Measurements from ENCODE around the gene BSN.

DNA sequence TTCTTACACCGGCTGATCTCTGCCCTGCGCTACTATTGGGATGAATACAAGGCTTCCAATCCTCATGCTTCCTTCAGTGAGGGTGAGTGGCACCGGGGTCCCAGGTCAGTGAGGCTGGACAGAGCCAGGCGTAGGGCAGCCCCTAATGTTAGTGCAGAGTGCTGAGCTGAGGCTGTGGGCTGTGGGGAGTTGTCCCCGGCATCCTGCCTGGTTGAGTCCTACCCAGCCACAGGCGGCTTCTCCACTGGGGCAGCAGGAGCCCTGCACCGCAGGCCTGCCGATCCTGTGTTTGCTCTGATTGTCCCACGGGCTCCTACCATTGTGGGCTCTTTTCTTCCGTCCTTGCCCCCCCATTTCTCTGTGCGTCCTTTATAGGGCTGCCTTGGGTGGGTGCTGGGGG is 148.4 kb downstream of the BSN start:
- no peak for TF ChIP-seq FOS (IDR thresholded peaks at IDR 0.05; ENCODE audit: low read depth, low read length)
- TF ChIP-seq, protein P1, sequence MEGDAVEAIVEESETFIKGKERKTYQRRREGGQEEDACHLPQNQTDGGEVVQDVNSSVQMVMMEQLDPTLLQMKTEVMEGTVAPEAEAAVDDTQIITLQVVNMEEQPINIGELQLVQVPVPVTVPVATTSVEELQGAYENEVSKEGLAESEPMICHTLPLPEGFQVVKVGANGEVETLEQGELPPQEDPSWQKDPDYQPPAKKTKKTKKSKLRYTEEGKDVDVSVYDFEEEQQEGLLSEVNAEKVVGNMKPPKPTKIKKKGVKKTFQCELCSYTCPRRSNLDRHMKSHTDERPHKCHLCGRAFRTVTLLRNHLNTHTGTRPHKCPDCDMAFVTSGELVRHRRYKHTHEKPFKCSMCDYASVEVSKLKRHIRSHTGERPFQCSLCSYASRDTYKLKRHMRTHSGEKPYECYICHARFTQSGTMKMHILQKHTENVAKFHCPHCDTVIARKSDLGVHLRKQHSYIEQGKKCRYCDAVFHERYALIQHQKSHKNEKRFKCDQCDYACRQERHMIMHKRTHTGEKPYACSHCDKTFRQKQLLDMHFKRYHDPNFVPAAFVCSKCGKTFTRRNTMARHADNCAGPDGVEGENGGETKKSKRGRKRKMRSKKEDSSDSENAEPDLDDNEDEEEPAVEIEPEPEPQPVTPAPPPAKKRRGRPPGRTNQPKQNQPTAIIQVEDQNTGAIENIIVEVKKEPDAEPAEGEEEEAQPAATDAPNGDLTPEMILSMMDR (conservative IDR thresholded peaks at IDR 0.05; ENCODE audit: low read depth, low read length), result no peak
- TF ChIP-seq SMC3 (IDR thresholded peaks at IDR 0.05; ENCODE audit: low read depth, low read length), result no peak
- TF ChIP-seq CEBPB (IDR thresholded peaks at IDR 0.05; ENCODE audit: low read depth, low read length), result no peak
- TF ChIP-seq RAD21 (IDR thresholded peaks at IDR 0.05; ENCODE audit: low read length), result no peak
- TF ChIP-seq, protein P2, sequence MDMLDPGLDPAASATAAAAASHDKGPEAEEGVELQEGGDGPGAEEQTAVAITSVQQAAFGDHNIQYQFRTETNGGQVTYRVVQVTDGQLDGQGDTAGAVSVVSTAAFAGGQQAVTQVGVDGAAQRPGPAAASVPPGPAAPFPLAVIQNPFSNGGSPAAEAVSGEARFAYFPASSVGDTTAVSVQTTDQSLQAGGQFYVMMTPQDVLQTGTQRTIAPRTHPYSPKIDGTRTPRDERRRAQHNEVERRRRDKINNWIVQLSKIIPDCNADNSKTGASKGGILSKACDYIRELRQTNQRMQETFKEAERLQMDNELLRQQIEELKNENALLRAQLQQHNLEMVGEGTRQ (IDR thresholded peaks at IDR 0.05; ENCODE audit: low read depth, low read length), result no peak

All from IMR-90 (cell line).